Renal pelvis (tissue), 4 donors: Measurements from ENCODE around the gene MAD1L1. TPM values are rescaled to one million over a fixed set of nuclear protein-coding genes. Genes with fewer than 3 reads are reported as not detected.

Experiments used
- DNase-seq: peaks from one replicate; pipeline ENCODE4 v3.0.0-alpha.2; 2013
- polyA plus RNA-seq, 3 donors: library from polyadenylated mRNA; unstranded; fragments of 120-200 nt; gene quantifications; one replicate each; pipeline ENCODE4 v1.2.1, GENCODE V29; 2013; ENCODE audit not compliant: insufficient read length in 3 of 3

MAD1L1 gene
- polyA plus RNA-seq, 3 donors: 27.0 to 27.6 (median 27.3) TPM

- no peak for DNase-seq
Measured at GRCh38 chr7:2015251-2015871, 217.4 kb downstream of the MAD1L1 start.

- DNase-seq: no peak
Measured at GRCh38 chr7:2014391-2015241, 218.1 kb downstream of the MAD1L1 start.

DNA sequence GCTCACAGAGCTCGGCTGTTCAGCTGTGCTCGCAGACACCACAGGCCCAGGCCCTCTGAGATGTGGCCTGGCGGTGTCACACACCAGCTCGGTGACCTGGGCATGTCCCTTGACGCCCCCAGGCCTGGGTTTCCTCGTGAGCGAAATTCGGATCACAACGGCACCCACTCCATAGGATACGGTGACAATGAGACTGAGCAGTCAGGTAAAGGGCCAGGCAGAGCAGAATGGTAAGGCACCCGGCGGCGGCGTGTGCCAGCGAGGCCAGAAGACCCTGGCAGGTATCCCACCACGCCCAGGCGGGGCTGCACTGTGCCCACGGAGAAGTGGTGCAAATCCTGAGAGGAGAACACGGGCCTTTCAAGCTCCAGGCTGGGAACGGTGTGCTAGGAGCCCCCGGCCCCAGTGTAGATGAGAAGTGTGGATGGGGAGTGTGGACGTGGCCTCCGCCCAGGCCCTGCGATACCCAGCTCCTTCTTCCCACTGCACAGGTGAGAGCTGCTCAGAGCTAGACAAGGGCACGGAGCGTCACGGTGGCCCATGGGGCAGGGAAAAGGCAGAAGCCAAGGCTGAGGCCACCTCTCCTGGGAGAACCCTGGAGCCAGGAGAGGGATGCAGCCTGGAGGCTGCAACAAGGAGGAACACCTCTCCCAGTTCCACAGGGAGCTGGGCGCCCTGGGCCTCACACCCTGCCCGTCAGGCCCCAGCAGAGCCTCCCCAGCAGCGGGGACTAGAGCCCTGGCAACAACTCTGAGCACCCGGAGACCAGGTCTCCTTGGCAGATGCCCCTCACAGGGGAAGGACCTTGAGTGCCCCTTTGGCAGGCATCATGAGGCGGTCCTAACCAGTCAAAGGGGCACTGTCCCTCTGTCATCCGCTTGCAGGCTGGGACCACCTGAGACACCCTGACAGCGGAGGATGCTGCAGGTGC lies 219.1 kb downstream of the MAD1L1 start:
- no peak for DNase-seq

GRCh38 chr7:2012981-2013380 lies 219.8 kb downstream of the MAD1L1 start:
- DNase-seq: peak; percentile 70

- DNase-seq: no peak
Measured at GRCh38 chr7:2012044-2012900, 220.5 kb downstream of the MAD1L1 start.

DNA sequence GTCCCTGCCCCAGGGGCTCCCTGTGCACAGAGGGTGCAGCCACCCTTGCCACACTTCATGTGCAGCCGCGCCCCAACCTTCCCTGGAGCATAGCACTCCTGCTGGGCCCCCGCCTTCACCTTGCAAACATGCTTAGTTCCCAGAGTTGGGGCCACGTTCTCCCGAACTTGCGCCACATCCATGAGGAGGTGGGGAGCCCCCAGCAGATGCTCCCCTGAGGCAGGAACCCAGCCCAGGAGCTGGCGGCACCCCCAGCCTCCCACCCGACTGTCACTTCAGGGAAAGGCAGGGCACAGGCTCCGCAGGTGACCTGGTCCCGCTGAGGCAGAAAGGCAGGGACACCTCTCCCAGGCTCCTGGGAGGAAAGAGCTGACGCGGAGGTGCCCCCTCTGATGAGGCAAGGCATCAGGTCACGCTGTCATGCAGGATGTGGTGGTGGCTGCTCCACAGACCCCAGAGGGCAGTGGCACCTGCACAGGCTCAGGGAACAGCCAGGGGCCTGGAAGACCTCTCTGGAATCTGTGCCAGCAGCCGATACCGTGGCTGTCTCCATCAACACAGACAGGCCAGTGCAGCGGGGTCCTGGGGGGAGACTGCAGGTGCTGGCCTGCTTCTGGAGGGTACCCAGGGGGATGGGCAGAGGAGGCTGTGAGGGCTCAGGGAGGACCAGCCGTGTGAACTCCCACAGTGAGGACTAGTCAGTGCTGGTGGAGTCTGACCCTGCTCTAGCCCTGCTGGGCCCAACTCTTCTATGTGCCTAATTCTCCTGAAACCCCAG lies 221.3 kb downstream of the MAD1L1 start:
- no peak for DNase-seq

DNA sequence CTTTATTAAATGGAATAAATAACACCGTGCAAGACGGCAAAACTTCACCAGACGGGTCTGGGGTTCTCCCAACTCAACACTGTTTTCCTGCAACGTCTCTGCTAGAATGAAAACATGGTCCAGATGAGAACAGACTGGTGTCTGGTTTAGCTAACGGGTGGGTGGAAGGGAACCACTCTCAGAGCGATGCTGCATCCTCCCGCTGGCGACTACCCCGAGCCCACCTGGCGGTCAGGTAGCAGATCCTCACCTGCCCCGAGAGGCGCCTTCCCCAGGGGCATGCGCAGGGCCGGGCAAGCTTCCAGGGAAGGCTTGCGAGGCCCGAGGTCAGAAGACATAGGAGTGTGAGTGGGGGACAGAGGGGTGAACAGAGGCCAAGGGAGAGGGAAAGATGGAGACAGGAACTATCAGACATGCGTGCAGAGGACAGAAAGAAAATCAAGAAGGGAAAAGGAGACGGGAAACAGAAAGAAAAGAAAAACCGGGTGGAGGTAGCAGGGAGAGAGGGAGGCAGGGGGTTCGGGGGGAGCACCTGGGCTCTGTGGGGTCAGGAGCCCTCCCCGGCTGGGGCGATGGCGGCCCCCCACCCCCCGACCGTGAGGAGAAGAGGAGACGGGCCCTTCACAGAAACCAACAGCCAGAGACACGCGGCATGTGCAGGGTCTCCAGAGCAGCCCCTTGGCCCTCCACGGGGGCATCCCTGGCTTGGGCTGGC lies 222.0 kb downstream of the MAD1L1 start:
- DNase-seq: no peak

DNA sequence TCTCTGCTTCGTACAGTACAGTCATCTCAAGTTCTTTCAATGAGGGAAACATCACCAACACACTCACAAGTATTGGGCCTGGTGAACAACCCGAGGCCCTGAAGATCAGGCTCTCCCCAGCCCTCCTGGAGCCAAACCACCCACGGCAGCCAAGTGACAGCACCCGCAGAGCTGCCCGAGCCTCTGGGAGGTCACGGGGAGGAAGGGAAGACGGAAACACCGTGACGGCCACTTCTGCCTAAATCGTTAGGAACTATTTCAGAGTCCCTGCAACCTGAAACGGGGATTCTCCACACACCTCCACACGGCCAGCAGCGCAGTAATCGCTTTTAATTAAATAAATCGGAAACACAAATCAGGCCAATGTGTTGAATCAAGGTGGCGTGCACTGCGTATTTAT lies 222.6 kb downstream of the MAD1L1 start:
- DNase-seq: no peak

- no peak for DNase-seq
Measured at GRCh38 chr7:2009541-2010001, 223.2 kb downstream of the MAD1L1 start.

DNA sequence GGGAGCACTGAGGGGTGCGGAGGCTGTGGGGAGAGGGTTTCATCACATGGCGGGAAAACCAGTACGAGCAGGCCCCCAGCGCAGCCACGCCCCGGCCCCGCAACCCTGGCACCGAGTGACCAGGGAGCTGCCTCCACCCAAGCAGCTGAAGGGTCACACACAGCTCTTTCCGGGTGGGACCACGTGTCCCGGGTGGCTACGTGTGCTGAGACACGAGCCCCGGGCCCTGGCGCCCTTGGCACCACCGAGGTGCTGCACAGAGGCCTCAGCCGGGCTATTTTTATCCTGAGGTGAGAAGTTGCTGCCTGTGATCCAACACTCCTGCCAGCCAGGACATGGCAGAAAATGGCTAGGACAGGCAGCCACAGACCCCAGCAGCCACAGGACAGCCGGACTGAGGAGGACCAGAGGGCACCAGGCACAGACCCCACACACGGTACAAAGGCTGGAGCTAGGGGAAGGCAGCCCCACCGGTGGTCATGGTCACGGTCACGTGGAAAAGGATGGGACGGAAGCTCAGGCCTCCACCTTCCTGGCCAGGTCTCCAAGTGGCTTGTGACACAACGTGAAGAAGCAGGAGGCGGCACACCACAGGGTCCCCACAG lies 223.7 kb downstream of the MAD1L1 start:
- DNase-seq: no peak

GRCh38 chr7:2008101-2008935 lies 224.4 kb downstream of the MAD1L1 start:
- DNase-seq: no peak

DNA sequence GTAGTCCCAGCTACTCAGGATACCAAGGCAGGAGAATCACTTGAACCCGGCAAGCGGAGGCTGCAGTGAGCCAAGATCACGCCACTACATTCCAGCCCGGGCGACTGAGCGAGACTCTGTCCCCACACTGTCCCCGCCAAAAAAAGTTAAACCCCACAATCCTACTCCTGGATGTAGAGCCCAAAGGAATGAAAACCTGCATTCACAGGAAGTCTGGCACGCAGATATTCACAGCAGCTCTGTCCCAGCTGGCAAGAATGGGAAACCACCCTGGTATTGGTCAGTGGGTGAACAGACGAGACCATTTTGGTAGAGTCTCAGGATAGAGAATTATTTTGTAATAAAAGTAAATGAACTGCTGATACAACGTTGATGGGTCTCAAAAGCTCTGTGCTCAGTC lies 225.2 kb downstream of the MAD1L1 start:
- DNase-seq: no peak

DNA sequence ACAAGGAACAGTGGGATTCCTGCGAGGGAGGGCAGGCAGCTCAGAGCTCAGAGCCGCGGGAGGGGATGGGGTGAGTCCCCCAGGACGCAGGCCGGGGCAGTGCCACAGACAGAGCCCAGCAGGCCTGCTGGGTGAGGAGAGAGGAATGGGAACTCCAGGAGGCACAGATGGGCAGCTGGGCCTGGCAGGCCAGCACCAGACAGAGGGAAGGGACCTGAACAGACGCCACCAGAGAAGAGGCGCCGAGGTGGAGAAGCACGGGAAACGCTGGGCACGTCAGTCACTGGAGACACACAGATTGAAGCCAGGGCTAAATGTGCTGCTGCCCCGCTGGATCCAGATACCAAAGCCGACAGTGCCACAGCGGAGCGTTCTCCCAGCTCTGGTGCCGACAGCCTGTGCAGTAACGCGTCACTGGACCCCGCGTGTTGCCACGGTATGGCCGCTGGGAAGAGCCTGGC lies 225.8 kb downstream of the MAD1L1 start:
- DNase-seq: no peak

DNA sequence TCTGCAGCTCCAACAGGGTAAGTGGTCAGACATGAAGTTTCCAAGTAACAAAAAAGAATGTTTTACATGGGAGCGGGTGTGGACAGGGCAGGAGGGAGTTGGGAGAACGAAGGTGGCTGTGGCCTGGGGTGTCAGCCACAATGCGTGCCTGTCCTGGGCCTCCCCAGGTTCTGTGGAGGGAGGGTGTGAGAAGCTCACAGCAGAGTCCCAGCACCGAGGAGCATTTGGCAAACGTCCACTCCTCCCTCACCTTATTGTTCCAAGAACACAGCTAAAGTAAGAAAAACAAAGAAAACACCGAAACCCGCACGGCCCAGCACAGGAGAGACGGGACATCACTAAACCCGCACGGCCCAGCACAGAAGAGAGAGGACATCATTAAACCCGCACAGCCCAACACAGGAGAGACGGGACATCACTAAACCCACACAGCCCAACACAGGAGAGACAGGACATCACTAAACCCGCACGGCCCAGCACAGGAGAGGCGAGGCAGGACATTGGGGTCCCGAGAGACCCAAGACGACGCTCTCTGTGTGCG lies 226.4 kb downstream of the MAD1L1 start:
- DNase-seq: no peak

DNA sequence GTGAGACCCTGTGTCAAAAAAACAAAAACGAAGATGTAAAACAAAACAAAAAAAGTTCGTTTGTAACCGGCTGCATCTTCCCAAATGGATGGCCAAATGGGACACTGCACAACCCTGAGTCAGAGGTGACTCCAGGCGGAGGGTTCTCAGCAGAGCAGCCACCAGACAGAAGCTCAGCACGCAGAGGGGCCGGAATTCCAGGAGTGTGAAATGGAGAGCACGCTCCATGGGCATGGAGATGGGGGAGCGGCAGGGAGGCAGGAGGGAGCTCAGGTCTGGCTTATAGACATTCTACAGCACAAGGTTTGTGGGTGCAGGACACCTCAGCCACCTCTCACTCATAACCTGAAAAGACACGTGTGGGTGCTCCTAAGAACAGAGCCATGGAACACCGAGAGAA lies 227.0 kb downstream of the MAD1L1 start:
- no peak for DNase-seq

DNA sequence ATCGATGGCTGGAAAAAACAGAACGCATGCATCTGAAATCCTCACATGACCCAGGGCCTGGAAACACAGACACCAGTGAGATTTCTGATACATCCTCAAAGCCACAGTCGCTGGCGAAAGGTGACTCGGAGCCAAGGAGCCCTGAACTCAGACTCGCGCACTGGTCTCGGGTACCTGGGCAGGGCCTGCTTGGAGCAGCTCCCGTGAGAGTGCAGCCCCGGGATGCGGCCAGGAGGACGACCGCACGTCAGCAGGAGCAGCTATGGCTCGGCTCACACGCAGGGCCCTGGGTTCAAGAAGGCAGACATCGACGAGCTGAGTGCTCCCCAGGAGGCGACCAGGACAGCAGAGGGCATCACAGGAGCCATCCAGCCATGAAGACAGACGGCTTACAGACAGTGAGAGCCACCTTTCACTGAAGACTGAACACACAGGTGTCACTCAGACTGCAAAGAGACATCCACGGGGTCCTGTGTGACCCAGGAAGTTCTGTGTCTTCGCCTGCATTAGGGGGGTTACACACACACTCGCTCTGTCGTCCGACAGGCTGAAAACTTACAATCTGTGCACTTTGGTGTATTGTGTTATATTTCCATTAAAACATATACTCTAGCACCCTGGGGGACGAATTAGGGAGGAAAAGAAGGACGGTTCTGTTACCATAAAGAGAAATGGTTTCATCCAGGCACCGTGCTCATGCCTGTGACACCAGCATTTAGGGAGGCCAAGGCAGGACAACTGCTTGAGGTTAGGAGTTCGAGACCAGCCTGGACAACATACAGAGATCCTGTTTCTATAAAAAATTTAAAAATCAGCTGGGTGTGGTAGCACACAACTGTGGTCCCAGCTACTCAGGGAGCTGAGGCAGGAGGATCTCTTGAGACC lies 227.7 kb downstream of the MAD1L1 start:
- DNase-seq: no peak
